Measurements from ENCODE around the gene CLNS1A.
"Not testable (repeated sequence)": the region's sequence is repeated elsewhere in the genome, so short reads cannot be mapped to it uniquely, and the experiment has no call there.

Gene CLNS1A

DNA sequence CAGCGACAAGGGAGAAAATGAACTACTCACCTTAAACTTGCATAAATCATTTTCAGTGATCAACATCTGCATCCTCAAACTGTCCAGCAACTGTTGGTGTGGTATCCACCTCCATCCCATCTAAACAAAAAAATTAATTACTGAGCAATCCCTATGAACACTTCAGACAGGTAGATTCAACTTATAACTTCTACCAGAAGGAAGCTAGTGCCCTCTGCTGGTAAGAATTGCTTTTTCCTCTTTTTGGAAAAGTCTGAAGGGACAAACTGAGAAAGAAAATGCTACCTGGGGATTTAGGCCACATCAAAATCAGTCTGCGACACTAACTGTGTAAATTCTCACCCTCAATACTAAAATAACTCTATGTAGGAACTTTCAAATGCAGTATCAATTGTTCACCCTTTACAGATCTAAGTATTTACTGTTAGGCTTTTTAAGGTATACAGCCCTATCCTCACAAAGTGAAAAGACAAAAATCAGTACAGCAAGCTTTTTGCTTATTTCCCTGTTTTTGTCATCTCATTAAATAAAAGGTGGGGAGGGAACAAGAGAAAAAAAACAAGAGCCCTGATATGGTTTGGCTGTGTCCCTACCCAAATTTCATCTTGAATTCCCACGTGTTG lies 17.9 kb downstream of the CLNS1A start:
- DNase-seq (ENCODE audit: low spot score): peak; percentile 66

DNA sequence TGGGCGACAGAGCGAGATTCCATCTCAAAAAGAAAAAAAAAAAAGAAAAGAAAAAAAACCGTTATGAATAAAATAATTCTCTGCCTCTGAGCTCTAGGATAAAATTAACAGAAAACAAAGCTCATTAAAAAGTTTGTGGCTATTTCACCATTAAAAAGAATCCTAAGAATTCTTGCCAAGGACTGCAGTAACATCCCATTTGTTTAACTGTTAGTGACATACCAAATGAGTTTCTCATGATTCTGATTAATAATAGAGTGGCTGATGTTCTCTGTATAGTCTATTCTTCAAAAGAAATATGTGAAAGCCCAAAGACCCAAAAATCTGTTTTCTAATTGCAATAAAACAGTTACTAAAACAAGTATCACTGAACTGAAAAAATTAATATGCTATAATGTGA lies 19.7 kb downstream of the CLNS1A start:
- no peak for DNase-seq (ENCODE audit: low spot score)

DNA sequence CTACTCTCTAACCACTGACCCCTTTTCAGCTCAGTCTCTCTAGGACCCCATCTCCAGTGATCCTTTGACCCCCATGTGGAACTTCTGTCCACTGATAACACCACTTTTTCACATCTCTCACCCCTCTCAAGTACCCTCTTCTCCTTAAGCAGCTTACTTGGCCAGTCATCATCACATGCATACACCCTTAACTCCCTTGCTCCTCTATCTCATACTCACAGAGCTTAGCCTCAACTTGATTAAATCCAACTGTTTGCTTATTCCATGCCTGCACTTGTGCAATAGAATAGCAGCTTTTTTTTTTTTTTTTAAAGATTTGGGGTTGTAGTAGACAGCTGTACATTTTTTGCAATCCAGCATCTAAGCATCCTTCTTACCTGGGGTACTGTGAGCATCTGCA lies 25.7 kb downstream of the CLNS1A start:
- DNase-seq (ENCODE audit: low spot score): no peak

DNA sequence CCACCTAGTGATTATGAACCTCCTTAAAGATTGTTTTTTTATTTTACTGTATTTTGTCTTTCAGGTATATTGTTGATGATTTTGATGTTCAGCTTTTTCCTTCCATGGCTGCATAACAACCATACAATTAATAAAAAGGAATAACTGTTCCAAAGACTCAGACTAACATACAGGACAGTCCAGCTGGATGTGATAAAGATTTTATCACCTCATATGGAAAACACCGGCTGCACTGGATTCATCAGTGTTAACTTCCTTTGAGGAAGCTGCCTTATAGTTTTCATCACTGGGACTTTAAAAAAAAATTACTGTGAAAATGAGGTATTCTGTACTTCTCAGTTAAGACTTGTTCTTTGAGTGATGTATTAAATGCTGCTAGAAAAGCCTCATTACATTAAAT lies 28.4 kb downstream of the CLNS1A start:
- DNase-seq (ENCODE audit: low spot score): no peak

DNA sequence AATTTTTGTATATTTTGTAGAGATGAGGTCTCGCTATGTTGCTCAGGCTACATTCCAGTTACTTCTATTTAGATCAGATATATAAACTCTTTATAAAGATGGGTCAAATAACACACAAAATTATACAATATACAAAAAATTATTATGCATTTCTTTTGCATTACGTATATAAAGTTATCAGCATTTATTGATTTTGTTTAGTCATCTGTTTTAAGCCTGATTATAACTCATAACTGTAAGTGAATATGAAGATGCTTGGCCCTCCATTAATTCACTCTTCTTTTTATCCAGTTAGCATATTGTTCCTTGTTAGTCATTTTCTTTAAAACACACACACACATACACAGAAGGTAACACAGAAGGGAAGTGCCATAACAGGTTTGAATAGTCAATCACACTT lies 33.3 kb downstream of the CLNS1A start:
- no peak for DNase-seq (ENCODE audit: low spot score)

DNA sequence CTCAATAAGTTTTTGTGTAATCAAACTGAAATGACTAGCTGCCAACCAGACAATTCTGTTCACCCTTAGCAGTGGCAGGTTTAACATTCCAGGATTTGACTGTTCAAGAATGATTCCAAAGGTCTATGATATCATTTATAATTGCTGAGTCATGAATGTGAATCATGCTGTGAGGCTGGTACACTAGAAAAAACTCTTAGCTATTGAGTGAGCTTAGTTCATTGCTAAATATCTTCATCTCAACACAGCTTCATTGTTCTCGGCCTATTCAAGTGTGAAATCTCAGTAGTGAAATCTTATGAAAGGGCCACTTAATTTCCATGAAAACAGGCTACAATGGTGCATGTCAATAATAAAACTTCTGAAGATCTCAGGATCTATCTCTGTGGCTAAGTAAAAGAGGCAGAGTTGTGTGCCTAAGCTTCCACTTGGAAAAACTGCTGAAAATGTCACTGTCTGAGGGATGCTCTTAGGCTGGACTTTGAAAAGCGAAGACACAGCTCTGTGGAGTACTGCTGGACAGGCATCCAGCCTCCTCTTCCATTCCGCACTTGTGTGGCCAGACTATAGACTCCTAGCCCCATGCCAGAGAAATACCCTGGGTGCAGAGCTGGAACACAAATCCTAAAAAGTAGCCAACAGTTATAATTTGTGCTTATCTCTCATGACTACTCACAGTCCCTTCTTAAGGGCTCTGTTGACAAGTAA lies 35.1 kb downstream of the CLNS1A start:
- DNase-seq (ENCODE audit: low spot score): peak; percentile 68

DNA sequence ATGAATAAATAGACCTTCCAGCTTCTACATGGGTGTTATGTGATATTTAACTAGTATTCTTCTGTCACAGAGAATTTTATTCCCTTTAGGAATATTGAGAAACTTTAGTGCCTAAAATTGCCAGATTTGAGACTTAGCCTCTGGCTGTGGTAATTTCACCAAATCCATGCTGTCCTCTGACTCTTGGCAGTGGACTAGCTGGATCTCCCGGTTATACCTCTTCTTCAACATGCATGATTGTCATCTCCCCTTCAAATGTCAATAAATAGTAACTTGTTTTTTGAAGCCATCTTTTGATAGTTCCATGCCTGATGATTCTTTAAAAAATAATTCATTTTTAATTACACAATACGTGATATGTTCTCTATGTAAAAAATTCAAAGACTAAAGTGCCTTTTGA lies 39.4 kb downstream of the CLNS1A start:
- no peak for DNase-seq (ENCODE audit: low spot score)

DNA sequence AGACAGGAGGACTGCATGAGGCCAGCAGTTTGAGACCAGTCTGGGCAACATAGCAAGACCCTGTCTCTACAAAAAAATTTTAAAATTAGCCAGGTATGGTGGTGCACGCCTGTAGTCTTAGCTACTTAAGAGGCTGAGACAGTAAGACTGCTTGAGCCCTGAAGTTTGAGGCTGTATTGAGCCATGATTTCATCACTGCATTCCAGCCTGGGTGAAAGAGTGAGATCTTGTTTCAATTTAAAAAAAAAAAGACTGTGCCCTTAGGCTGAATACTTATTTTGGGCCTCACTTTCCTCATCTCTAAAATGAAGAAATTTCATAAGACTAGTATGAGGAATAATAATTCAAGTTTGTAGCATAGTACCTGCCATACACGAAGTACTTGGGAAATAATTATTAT lies 41.0 kb downstream of the CLNS1A start:
- DNase-seq (ENCODE audit: low spot score): no peak

DNA sequence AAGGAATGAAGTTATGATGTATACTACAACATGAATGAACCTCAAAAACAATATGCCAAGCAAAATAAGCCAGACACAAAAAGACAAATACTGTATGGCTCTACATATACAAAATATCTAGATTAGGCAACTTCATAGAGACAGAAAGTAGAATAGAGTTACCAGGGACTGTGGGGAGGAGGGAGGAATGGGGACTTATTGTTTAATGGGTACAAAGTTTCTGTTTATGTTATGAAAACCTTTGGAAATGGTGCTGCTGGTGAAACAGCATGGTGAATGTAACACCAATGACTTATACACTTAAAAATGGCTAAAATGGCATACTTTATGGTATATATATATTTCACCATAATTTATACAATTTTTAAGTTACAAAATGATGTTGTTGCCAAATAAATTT lies 43.7 kb downstream of the CLNS1A start:
- no peak for DNase-seq (ENCODE audit: low spot score)

DNA sequence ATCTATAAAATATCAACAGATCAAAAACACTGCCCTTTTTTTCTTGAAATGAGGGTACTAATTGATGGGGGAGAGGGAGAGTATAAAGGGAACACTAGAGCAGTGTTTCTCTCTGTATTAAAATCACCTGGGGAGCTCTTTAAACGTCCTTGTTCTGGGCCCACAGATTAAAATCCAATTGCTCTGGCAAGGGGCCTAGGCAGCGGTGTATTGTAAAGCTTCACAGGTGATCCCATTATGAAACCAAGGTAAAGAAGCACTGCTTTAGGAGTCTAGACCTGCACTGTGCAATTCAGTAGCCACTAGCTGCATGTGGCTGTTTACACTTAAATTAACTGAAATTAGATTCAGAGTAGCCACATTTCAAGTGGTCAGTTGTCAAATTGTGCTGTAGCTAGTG lies 44.9 kb downstream of the CLNS1A start:
- no peak for DNase-seq (ENCODE audit: low spot score)

DNA sequence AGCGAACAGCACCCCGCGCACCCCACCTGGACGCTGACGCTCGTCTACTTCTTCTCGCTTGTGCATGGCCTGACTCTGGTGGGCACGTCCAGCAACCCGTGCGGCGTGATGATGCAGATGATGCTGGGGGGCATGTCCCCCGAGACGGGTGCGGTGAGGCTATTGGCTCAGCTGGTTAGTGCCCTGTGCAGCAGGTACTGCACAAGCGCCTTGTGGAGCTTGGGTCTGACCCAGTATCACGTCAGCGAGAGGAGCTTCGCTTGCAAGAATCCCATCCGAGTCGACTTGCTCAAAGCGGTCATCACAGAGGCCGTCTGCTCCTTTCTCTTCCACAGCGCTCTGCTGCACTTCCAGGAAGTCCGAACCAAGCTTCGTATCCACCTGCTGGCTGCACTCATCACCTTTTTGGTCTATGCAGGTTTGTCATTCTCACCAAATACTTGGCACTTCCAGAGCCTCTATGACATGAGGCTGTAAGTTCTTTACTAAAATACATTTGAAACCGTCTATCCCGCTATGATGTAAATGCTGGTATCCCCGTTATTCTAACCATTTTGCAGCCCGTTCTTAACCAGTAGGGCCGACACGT lies 47.3 kb downstream of the CLNS1A start:
- DNase-seq (ENCODE audit: low spot score): peak; percentile 47

DNA sequence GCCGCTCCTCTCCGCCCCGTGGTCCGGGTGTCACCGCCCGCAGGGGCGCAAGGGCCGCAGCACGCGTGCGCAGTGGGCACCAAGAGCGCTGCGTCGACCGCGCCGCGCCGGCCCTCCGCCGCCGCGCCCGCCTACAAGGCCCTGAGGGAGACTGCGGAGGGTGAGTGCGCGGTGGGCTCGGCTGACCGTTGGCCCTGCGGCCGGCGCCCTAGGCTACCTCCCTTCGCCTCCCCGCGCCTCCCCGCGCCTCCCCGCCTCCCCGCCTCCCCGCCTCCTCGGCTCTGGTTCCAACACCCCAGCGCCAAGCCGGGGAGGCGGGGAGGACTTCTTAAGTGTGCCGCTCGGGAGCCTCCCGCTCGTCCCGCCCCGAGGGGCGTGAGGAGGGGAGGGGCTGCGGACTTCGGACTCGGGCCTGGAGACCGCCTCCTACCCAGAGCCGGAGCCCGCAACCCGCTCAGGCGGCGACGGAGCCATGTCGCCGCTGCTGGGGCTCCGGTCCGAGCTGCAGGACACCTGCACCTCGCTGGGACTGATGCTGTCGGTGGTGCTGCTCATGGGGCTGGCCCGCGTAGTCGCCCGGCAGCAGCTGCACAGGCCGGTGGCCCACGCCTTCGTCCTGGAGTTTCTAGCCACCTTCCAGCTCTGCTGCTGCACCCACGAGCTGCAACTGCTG lies 47.9 kb downstream of the CLNS1A start, which contains the start of gene AQP11:
Gene AQP11, plus strand, starts transcription at position 433 of the 673 bp plus-strand sequence. Its CDS starts 40 bp downstream, at position 473.
- peak; percentile 76 for DNase-seq (ENCODE audit: low spot score)

DNA sequence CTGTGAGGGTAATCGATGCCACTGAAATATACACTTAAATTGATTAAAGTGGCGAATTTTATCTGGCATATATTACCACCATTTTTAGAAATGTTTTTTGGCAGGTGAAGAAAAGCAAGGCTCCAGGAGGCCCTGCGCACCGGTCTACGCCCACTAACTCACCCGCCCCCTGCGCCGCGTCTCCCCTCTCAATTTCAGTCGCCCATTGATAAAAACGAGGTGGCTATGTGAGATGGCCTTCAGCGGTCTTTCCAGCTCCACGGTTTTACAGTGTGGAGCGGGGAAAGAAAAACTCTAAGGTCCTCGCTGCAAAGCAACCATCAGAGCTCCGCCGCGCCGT lies 48.4 kb downstream of the CLNS1A start:
- no peak for DNase-seq (ENCODE audit: low spot score)

DNA sequence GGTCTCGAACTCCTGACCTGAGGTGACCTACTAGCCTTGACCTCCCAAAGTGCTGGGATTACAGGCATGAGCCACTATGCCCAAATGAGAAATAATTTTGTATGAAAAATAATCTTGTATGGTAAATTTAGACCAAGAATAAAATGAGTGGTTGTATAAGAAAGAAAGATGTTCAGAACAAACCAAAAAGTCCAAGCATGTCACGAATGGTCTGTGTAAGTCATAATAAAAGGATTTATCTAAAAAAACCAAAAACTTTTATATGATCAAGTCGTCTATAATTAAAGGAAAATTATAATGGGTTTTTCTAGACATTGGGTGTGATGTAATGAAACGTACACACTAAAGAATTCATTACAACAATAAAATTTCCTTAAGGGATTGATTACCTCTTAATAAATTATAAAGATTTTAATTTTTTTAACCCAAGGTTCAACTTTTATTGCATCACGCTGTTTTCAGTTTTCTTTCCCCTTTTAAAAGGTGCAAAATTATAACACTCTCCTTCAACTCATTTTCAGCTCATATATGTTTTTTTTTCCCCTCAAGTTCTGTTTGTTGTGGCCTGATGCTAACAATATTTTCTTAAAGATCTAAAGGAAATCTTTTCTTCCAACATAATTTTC lies 56.8 kb downstream of the CLNS1A start:
- no peak for DNase-seq (ENCODE audit: low spot score)

DNA sequence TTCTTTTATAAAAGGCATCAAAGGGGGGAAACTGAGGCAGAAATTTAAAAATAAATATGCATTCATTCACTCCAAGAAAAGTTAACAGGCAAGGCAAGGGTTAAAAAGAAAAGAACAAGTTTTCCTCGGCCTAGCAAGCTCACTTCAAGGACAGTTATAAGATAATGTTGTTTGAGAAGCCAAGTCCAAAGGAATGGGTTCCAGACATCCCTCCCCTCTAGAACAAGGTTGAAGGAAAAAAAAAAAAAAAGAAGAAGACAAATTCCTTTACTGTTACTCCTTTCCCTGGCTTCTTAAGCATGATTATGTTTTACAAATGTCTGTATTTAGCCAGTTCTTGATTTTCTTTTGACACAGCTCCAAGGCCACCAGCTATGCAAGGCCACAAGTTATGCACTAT lies 62.2 kb downstream of the CLNS1A start:
- not testable (repeated sequence) for DNase-seq (ENCODE audit: low spot score)

DNA sequence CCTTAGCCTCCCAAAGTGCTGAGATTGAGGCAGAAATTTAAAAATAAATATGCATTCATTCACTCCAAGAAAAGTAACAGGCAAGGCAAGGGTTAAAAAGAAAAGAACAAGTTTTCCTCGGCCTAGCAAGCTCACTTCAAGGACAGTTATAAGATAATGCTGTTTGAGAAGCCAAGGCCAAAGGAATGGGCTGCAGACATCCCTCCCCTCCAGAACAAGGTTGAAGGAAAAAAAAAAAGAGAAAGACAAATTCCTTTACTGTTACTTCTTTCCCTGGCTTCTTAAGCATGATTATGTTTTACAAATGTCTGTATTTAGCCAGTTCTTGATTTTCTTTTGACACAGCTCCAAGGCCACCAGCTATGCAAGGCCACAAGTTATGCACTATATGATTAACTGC lies 66.7 kb downstream of the CLNS1A start:
- DNase-seq (ENCODE audit: low spot score): not testable (repeated sequence)

DNA sequence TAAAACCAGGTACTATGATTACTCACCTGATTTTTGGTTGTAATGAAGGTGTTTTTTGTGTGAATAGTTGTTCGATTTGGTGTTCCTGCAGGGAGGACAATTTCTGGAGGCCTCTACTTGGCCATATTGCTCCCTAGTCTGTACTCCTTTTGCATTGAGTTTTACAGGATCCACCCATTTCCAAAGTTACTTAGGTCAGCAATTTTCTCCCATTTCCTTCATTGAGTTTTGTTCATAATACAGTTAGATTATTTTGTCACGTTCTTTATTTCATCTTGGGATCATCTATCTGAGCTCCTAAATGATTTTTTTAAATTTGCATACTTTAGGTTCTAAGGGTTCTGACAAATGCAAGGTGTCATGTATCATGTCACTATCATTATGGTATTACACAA lies 67.9 kb downstream of the CLNS1A start:
- DNase-seq (ENCODE audit: low spot score): no peak

DNA sequence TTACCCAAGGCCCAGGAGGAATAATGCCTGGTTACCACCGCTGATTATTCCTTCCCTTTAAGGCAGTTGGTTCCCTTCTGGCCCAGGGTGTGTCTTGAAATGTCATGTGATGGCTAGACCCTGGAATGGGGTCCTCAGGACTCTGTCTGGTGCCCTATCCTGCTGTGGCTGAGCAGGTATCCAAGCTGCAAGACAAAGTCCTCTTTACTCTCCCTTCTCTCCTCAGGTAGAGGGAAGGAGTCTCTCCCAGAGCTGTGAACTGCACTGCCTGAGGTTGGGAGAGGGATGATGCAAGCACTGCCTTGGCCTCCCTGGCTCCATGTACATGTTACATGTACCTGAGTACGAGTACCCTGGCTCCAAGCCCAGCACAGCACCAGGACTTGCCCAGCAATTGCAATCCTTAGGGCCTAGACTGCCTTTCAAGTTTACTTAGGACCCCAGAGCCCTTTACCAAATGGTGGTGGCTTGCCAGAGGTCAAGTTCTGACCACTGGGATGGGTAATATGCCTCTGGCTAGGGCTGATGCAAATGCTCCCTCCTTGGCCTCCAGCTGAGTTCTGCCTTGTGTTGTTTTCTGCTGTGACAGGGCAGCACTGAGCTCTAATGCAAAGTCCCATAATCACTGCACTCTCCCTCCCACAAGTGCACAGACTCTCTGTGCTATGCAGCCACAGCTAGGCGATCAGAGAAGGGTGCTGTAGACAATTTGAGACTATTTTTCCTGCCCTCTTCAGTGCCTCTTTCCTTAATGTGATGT lies 68.5 kb downstream of the CLNS1A start:
- no peak for DNase-seq (ENCODE audit: low spot score)

DNA sequence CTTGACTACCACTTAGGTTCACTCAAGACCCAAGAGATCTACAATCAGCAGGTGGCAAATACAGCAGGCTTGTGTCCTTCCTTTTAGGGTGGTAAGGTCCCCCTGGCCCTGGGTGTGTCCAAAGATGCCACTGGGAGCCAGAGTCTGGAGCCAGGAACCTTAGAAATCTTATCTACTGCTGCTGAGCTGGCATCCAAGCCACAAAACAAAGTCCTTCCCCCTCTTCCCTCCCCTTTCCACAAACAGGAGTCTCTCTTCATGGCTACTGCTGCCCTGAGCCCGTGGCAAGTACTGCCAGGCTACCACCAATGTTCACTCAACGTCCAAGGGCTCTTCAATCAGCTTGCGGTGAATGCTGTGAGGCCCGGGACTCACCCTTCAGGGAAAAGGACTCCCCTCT lies 69.3 kb downstream of the CLNS1A start:
- DNase-seq (ENCODE audit: low spot score): no peak
